ENCODE results near the gene HGFAC. TPM values are rescaled to one million over a fixed set of nuclear protein-coding genes. Genes with fewer than 3 reads are reported as not detected.

The HGFAC gene
- total RNA-seq, 1 experiment from 2014 or later: 1.3 TPM

- Histone ChIP-seq H4K20me1 (ENCODE audit: insufficient read depth) (no peaks in the 10 kb centered on the region), H3K4me2 (no peak overlapping the region), H3K9me2 (ENCODE audit: insufficient read depth) (no peaks in the 10 kb centered on the region), H3K27ac (no peak overlapping the region), H2AFZ (no peak overlapping the region), H3K9me3 (ENCODE audit: insufficient read depth, low read depth) (no peaks in the 10 kb centered on the region), H3K79me2 (ENCODE audit: low read depth) (no peaks in the 10 kb centered on the region), H3K36me3 (ENCODE audit: low read depth) (no peaks in the 10 kb centered on the region), H3K4me1 (replicated peaks; ENCODE audit: insufficient read depth) (peaks cover 20% of the 10 kb centered on the region), H3F3A (ENCODE audit: insufficient read depth, low read depth) (peaks cover 14% of the 10 kb centered on the region; the same call in 1 of the 2 replicates), H3K4me3 (no peak overlapping the region), H3K27me3 (ENCODE audit: insufficient read depth, low read depth) (no peaks in the 10 kb centered on the region)
- TF ChIP-seq EZH2 (IDR thresholded peaks at IDR 0.05; ENCODE audit: low read depth): no peak
- TF ChIP-seq, protein P1, sequence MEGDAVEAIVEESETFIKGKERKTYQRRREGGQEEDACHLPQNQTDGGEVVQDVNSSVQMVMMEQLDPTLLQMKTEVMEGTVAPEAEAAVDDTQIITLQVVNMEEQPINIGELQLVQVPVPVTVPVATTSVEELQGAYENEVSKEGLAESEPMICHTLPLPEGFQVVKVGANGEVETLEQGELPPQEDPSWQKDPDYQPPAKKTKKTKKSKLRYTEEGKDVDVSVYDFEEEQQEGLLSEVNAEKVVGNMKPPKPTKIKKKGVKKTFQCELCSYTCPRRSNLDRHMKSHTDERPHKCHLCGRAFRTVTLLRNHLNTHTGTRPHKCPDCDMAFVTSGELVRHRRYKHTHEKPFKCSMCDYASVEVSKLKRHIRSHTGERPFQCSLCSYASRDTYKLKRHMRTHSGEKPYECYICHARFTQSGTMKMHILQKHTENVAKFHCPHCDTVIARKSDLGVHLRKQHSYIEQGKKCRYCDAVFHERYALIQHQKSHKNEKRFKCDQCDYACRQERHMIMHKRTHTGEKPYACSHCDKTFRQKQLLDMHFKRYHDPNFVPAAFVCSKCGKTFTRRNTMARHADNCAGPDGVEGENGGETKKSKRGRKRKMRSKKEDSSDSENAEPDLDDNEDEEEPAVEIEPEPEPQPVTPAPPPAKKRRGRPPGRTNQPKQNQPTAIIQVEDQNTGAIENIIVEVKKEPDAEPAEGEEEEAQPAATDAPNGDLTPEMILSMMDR (conservative IDR thresholded peaks at IDR 0.05): no peak
- DNase-seq: no peak
- intact Hi-C loops (cut with micrococcal nuclease; ENCODE audit: unreplicated experiment): loop anchor here (5.0 to 10.0 kb wide), 2 partner anchors 188 to 290 kb away; partner anchors contain the start of gene RGS12
- POLR2A ChIA-PET (ENCODE audit: unreplicated experiment): no interaction called here
- BruUV-seq (replicated peaks): no TSS peak
- CTCF ChIA-PET: no interaction called here
These were observed 40.9 kb downstream of the HGFAC start for GRCh38 chr4:3482707-3483106.

DNA sequence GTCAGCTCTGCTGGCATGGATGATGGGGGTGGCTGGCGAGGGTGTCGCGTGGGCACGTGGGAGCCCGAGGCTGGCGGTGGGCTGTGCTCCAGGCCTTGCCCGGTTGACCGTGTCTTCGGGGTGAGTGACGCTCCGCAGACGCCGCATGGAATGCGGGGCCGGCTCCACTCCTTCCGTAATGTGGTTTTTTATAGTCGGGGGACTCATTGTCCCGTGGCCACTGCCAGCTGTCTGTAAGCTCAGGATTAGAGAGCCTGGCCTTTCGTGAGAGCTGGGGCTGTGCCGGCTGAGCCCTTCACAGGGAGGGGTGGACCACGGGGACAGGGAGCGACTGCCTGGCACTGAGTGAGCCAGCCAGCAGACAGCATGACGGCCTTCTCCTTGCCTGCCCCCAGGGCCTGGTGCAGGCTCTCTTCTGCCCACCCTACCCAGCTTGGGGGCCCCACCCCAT is 41.7 kb downstream of the HGFAC start:
- H4K20me1 ChIP-seq (ENCODE audit: insufficient read depth): no peaks in the 10 kb centered on the region
- H2AFZ ChIP-seq: no peak overlapping the region
- ChIA-PET CTCF (interaction anchor here (0.6 kb wide), 1 partner anchor 374 kb away, joined by 3 read pairs; no protein-coding TSS in a partner anchor), POLR2A (ENCODE audit: unreplicated experiment) (no interaction called here)
- no peaks in the 10 kb centered on the region for H3K79me2 ChIP-seq (ENCODE audit: low read depth)
- H3K4me3 ChIP-seq: no peak overlapping the region; the same call in 1 of the 2 replicates
- BruUV-seq (replicated peaks): no TSS peak
- H3K36me3 ChIP-seq (ENCODE audit: low read depth): no peaks in the 10 kb centered on the region
- no peaks in the 10 kb centered on the region for H3K9me3 ChIP-seq (ENCODE audit: insufficient read depth, low read depth)
- intact Hi-C loops (cut with micrococcal nuclease; ENCODE audit: unreplicated experiment): loop anchor here (5.0 to 10.0 kb wide), 2 partner anchors 189 to 291 kb away; partner anchors contain the start of gene RGS12
- H3K27me3 ChIP-seq (ENCODE audit: insufficient read depth, low read depth): no peaks in the 10 kb centered on the region
- peaks cover 14% of the 10 kb centered on the region; the same call in 1 of the 2 replicates for H3F3A ChIP-seq (ENCODE audit: insufficient read depth, low read depth)
- H3K9me2 ChIP-seq (ENCODE audit: insufficient read depth): no peaks in the 10 kb centered on the region
- H3K27ac ChIP-seq: peak overlapping the region; percentile 82
- no peak for TF ChIP-seq EZH2 (IDR thresholded peaks at IDR 0.05; ENCODE audit: low read depth)
- TF ChIP-seq, protein P1 (conservative IDR thresholded peaks at IDR 0.05): no peak
- DNase-seq: no peak
- peaks cover 20% of the 10 kb centered on the region for H3K4me1 ChIP-seq (replicated peaks; ENCODE audit: insufficient read depth)
- peak overlapping the region; percentile 88 for H3K4me2 ChIP-seq

DNA sequence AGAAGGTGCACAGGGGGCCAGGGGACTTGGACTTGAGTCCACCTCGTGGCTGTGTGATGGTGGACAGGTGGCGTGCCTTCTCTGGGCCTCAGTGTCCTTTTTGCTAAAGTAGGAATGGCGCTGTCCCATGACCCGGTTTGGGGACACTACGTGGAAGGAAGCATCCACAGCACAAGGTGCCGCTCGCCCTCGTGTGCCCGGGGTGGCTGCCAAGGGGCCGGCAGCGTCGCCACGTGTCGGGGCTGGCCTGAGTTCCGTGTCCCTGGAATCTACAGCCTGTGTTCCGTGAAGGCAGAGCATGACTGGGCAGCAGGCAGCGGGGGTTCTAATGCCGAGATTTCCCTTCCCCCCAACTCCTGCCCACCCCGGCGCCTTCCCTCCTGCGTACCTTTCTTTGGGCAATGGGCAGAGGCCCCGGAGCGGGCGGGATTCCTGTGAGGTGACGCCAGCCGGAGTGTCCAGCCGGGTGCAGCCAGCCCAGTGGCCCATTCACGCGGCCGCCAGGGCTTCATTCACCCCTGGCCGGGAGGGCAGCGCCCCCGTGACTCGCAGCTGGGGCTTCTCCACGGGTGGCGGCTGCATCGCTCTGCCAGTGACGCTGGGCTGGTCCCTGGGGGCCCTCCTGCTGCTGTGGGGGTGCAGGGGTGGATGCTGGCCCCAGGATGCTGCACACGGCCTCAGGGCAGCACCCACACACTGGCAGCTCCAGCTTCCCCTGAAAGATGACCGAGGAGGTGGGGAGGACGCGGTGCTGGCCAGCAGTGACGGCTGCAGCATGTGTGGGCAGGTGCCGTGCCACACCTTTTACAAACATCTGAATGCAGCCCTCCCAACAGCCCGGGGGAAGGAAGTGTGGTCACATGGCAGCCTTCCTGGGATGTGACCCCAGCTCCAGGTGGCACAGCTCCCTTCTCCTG is 42.5 kb downstream of the HGFAC start:
- no peaks in the 10 kb centered on the region for H4K20me1 ChIP-seq (ENCODE audit: insufficient read depth)
- peak; percentile 87 to 94 for DNase-seq
- intact Hi-C loops (cut with micrococcal nuclease; ENCODE audit: unreplicated experiment): loop anchor here (1.0 to 10.0 kb wide), 5 partner anchors 23 to 686 kb away; partner anchors contain the start of gene RGS12
- CTCF ChIA-PET: interaction anchor here (0.6 kb wide), 1 partner anchor 23 kb away, joined by 3 read pairs; no protein-coding TSS in a partner anchor
- H3K9me2 ChIP-seq (ENCODE audit: insufficient read depth): no peaks in the 10 kb centered on the region
- no peaks in the 10 kb centered on the region for H3K79me2 ChIP-seq (ENCODE audit: low read depth)
- peaks cover 14% of the 10 kb centered on the region; the same call in 1 of the 2 replicates for H3F3A ChIP-seq (ENCODE audit: insufficient read depth, low read depth)
- peak overlapping the region; percentile 88 for H3K4me2 ChIP-seq
- POLR2A ChIA-PET (ENCODE audit: unreplicated experiment): interaction anchor here (0.5 to 0.8 kb wide), 4 partner anchors 21 to 521 kb away, joined by 3 to 10 read pairs (median 4); partner anchors contain the start of genes DOK7 and GRK4
- H3K27me3 ChIP-seq (ENCODE audit: insufficient read depth, low read depth): no peaks in the 10 kb centered on the region
- TF ChIP-seq, protein P1 (conservative IDR thresholded peaks at IDR 0.05): no peak
- TF ChIP-seq EZH2 (IDR thresholded peaks at IDR 0.05; ENCODE audit: low read depth): no peak
- BruUV-seq (replicated peaks): TSS peak; percentile 65
- H3K9me3 ChIP-seq (ENCODE audit: insufficient read depth, low read depth): no peaks in the 10 kb centered on the region
- H3K4me1 ChIP-seq (replicated peaks; ENCODE audit: insufficient read depth): peaks cover 20% of the 10 kb centered on the region
- peak overlapping the region; percentile 64; the same call in 1 of the 2 replicates for H2AFZ ChIP-seq
- peak overlapping the region; percentile 82 for H3K27ac ChIP-seq
- H3K36me3 ChIP-seq (ENCODE audit: low read depth): no peaks in the 10 kb centered on the region
- H3K4me3 ChIP-seq: peak overlapping the region; percentile 59; the same call in 1 of the 2 replicates

Measured in PC-9 (cell line).